Measurements from ENCODE around the gene HECTD4.

HECTD4 gene

GRCh38 chr12:112179341-112179740 lies 202.9 kb downstream of the HECTD4 start:
- no peak for DNase-seq (ENCODE audit: low read depth in 2 of 2)

- DNase-seq (ENCODE audit: low read depth in 2 of 2) = no peak
Observed at GRCh38 chr12:112178796-112179195, 203.4 kb downstream of the HECTD4 start.

- no peak for DNase-seq (ENCODE audit: low read depth in 2 of 2)
Observed at GRCh38 chr12:112176321-112177010, 205.8 kb downstream of the HECTD4 start.

GRCh38 chr12:112175361-112176155 lies 206.7 kb downstream of the HECTD4 start:
- no peak for DNase-seq (ENCODE audit: low read depth in 2 of 2)

- no peak for DNase-seq (ENCODE audit: low read depth in 2 of 2)
Observed at GRCh38 chr12:112172556-112173324, 209.5 kb downstream of the HECTD4 start.

GRCh38 chr12:112170971-112171596 lies 211.1 kb downstream of the HECTD4 start:
- DNase-seq (ENCODE audit: low read depth in 2 of 2) = no peak

GRCh38 chr12:112170376-112170775 lies 211.9 kb downstream of the HECTD4 start:
- DNase-seq (ENCODE audit: low read depth in 2 of 2) = peak in 1 of 2 donors; percentile 7

GRCh38 chr12:112169966-112170365 lies 212.3 kb downstream of the HECTD4 start:
- DNase-seq (ENCODE audit: low read depth in 2 of 2) = no peak

GRCh38 chr12:112169161-112169872 lies 212.9 kb downstream of the HECTD4 start:
- DNase-seq (ENCODE audit: low read depth in 2 of 2) = no peak

- DNase-seq (ENCODE audit: low read depth in 2 of 2) = no peak
Observed at GRCh38 chr12:112168561-112168971, 213.7 kb downstream of the HECTD4 start.

- no peak for DNase-seq (ENCODE audit: low read depth in 2 of 2)
Observed at GRCh38 chr12:112167718-112168525, 214.3 kb downstream of the HECTD4 start.

GRCh38 chr12:112167031-112167461 lies 215.2 kb downstream of the HECTD4 start:
- no peak for DNase-seq (ENCODE audit: low read depth in 2 of 2)

GRCh38 chr12:112166051-112167015 lies 215.9 kb downstream of the HECTD4 start:
- DNase-seq (ENCODE audit: low read depth in 2 of 2) = no peak

- no peak for DNase-seq (ENCODE audit: low read depth in 2 of 2)
Observed at GRCh38 chr12:112165624-112166023, 216.6 kb downstream of the HECTD4 start.

- DNase-seq (ENCODE audit: low read depth in 2 of 2) = no peak
Observed at GRCh38 chr12:112164011-112164660, 218.1 kb downstream of the HECTD4 start.

- DNase-seq (ENCODE audit: low read depth in 2 of 2) = no peak
Observed at GRCh38 chr12:112163471-112163991, 218.7 kb downstream of the HECTD4 start.

GRCh38 chr12:112163056-112163455 lies 219.2 kb downstream of the HECTD4 start:
- no peak for DNase-seq (ENCODE audit: low read depth in 2 of 2)

GRCh38 chr12:112162241-112162790 lies 219.9 kb downstream of the HECTD4 start:
- DNase-seq (ENCODE audit: low read depth in 2 of 2) = no peak

Measured in stimulated activated CD8-positive, alpha-beta memory T cell treated with anti-CD3 and anti-CD28 coated beads, Interleukin-15, amount 100 ng/mL, for 4 hours (primary cell).